Osteoblast (primary cell): Measurements from ENCODE around the gene NPAS3. TPM values are rescaled to one million over a fixed set of nuclear protein-coding genes. Genes with fewer than 3 reads are reported as not detected.

Source experiments
- DNase-seq: peaks from one replicate; pipeline ENCODE4 v3.0.0; 2011; ENCODE audit warnings: low spot score, mixed read lengths; ENCODE audit not compliant: insufficient read length; ENCODE audit errors: missing footprints
- H2AFZ ChIP-seq: 2 replicates; pipeline ENCODE4 v1.6.0; 2011; ENCODE audit warnings: mild to moderate bottlenecking, low read length
- H3K27ac ChIP-seq: 2 replicates; pipeline ENCODE4 v1.5.1; 2011; ENCODE audit warnings: mild to moderate bottlenecking, low read depth, low read length, moderate library complexity
- H3K27me3 ChIP-seq: 2 replicates; pipeline ENCODE4 v1.6.0; 2012; ENCODE audit warnings: mild to moderate bottlenecking, control low read depth, inconsistent platforms, low read length, moderate library complexity; ENCODE audit not compliant: insufficient read depth
- H3K36me3 ChIP-seq: 2 replicates; pipeline ENCODE4 v1.5.1; 2011; ENCODE audit warnings: mild to moderate bottlenecking, low read length, control low read depth, moderate library complexity; ENCODE audit not compliant: insufficient read depth
- H3K4me1 ChIP-seq: 2 replicates; pipeline ENCODE4 v1.5.1; 2011; ENCODE audit warnings: mild to moderate bottlenecking, low read length, control low read depth, moderate library complexity; ENCODE audit not compliant: insufficient read depth
- H3K4me2 ChIP-seq: 2 replicates; pipeline ENCODE4 v1.6.0; 2011; ENCODE audit warnings: mild to moderate bottlenecking, low read length; ENCODE audit not compliant: insufficient read depth
- H3K4me3 ChIP-seq: fragments of 200-600 bp; sonication (generic); 3 replicates; pipeline ENCODE4 v1.5.1; 2012; ENCODE audit warnings: mild to moderate bottlenecking, low read length, inconsistent platforms; ENCODE audit not compliant: insufficient read depth
- H3K79me2 ChIP-seq: 2 replicates; pipeline ENCODE4 v1.6.0; 2012; ENCODE audit warnings: mild to moderate bottlenecking, low read length, control low read depth, inconsistent platforms; ENCODE audit not compliant: insufficient read depth
- H3K9me3 ChIP-seq: 2 replicates; pipeline ENCODE4 v1.5.1; 2011; ENCODE audit warnings: low read depth, low read length, control low read depth
- H4K20me1 ChIP-seq: 2 replicates; pipeline ENCODE4 v1.6.0; 2012; ENCODE audit warnings: mild to moderate bottlenecking, low read length, control low read depth; ENCODE audit not compliant: insufficient read depth
- total RNA-seq: library from RNA; depleted of rRNA; stranded (reverse); fragments of >200 nt; gene quantifications from 2 replicates; pipeline ENCODE4 v1.2.3, GENCODE V29; 2012
- TF ChIP-seq, protein P1 (sequence below): IDR thresholded peaks from 2 replicates; pipeline ENCODE4 v1.5.1; 2011; ENCODE audit warnings: mild to moderate bottlenecking, low read depth, low read length, moderate library complexity; ENCODE audit errors: extremely low read depth

Gene NPAS3
- total RNA-seq, 1 donor, result 0.72 TPM

GRCh38 chr14:33586806-33587205 is 648.1 kb downstream of the NPAS3 start:
- Histone ChIP-seq H3K79me2 (no peaks in the 10 kb centered on the region), H3K27me3 (peaks cover 2% of the 10 kb centered on the region), H3K4me2 (no peak overlapping the region), H3K27ac (no peak overlapping the region), H3K4me3 (no peak overlapping the region), H4K20me1 (no peaks in the 10 kb centered on the region), H2AFZ (no peak overlapping the region), H3K36me3 (no peaks in the 10 kb centered on the region), H3K9me3 (no peaks in the 10 kb centered on the region), H3K4me1 (peaks cover under 1% of the 10 kb centered on the region)
- no peak for DNase-seq
- TF ChIP-seq, protein P1, sequence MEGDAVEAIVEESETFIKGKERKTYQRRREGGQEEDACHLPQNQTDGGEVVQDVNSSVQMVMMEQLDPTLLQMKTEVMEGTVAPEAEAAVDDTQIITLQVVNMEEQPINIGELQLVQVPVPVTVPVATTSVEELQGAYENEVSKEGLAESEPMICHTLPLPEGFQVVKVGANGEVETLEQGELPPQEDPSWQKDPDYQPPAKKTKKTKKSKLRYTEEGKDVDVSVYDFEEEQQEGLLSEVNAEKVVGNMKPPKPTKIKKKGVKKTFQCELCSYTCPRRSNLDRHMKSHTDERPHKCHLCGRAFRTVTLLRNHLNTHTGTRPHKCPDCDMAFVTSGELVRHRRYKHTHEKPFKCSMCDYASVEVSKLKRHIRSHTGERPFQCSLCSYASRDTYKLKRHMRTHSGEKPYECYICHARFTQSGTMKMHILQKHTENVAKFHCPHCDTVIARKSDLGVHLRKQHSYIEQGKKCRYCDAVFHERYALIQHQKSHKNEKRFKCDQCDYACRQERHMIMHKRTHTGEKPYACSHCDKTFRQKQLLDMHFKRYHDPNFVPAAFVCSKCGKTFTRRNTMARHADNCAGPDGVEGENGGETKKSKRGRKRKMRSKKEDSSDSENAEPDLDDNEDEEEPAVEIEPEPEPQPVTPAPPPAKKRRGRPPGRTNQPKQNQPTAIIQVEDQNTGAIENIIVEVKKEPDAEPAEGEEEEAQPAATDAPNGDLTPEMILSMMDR, result no peak

- Histone ChIP-seq H3K36me3 (no peaks in the 10 kb centered on the region), H3K4me3 (no peak overlapping the region), H2AFZ (no peak overlapping the region), H3K4me1 (peaks cover 7% of the 10 kb centered on the region), H3K27ac (no peak overlapping the region), H3K27me3 (peaks cover 2% of the 10 kb centered on the region), H3K79me2 (no peaks in the 10 kb centered on the region), H3K4me2 (no peak overlapping the region), H4K20me1 (no peaks in the 10 kb centered on the region), H3K9me3 (no peaks in the 10 kb centered on the region)
- TF ChIP-seq, protein P1, result no peak
- no peak for DNase-seq
These were observed 649.1 kb downstream of the NPAS3 start for GRCh38 chr14:33587791-33588190.

- peaks cover 2% of the 10 kb centered on the region for H3K27me3 ChIP-seq
- no peaks in the 10 kb centered on the region for H3K79me2 ChIP-seq
- no peak overlapping the region for H2AFZ ChIP-seq
- H3K4me1 ChIP-seq, result peaks cover 7% of the 10 kb centered on the region
- TF ChIP-seq, protein P1, result no peak
- H3K4me3 ChIP-seq, result no peak overlapping the region
- H3K4me2 ChIP-seq, result no peak overlapping the region
- DNase-seq, result no peak
- H3K27ac ChIP-seq, result no peak overlapping the region
- no peaks in the 10 kb centered on the region for H4K20me1 ChIP-seq
- H3K36me3 ChIP-seq, result no peaks in the 10 kb centered on the region
- H3K9me3 ChIP-seq, result no peaks in the 10 kb centered on the region
These were observed 650.1 kb downstream of the NPAS3 start for GRCh38 chr14:33588771-33589170.

DNA sequence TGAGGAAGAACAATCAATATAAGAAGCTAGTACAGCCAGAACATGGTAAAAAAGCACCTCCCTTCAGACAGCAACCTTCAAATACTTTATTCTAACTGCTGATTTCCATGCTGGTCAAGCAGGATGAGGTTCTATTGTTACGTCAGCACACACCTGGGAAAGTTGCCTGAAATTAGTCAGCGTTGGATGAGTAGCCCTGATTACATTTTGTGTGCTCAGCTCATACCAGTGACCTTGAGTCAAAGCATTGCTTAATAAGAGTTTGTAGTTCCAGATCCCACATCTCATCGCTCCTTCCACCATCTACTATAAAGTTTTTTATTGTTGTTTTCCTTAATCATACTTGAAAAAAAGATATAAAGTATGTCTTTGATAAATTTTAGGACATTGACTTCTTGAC is 650.7 kb downstream of the NPAS3 start:
- TF ChIP-seq, protein P1, result no peak
- H3K27me3 ChIP-seq, result peaks cover 2% of the 10 kb centered on the region
- DNase-seq, result no peak
- H3K36me3 ChIP-seq, result no peaks in the 10 kb centered on the region
- H3K79me2 ChIP-seq, result no peaks in the 10 kb centered on the region
- H3K4me2 ChIP-seq, result no peak overlapping the region
- H2AFZ ChIP-seq, result no peak overlapping the region
- H3K9me3 ChIP-seq, result no peaks in the 10 kb centered on the region
- H3K27ac ChIP-seq, result no peak overlapping the region
- no peak overlapping the region for H3K4me3 ChIP-seq
- H3K4me1 ChIP-seq, result peaks cover 7% of the 10 kb centered on the region
- H4K20me1 ChIP-seq, result no peaks in the 10 kb centered on the region
